ENCODE measurements around the gene ANKRD31.

ANKRD31 gene

GRCh38 chr5:75059912-75060545 is 176.6 kb downstream of the ANKRD31 start:
- Histone ChIP-seq H3K9me3 (ENCODE audit: control insufficient read depth, insufficient read depth, low read length) (no peaks in the 10 kb centered on the region), H3K9ac (ENCODE audit: low read depth, low read length) (no peak overlapping the region), H3K36me3 (ENCODE audit: control insufficient read depth, insufficient read depth, low read length) (no peaks in the 10 kb centered on the region), H3K4me3 (ENCODE audit: low read depth, low read length) (no peak overlapping the region), H3K27ac (ENCODE audit: low read depth, low read length) (no peak overlapping the region), H3K4me1 (ENCODE audit: control insufficient read depth, insufficient read depth, low read length) (peaks cover 20% of the 10 kb centered on the region), H3K27me3 (ENCODE audit: control insufficient read depth, insufficient read depth, low read length) (peaks cover under 1% of the 10 kb centered on the region)

- Histone ChIP-seq H3K9ac (ENCODE audit: low read depth, low read length) (no peak overlapping the region), H3K4me3 (ENCODE audit: low read depth, low read length) (no peak overlapping the region), H3K4me1 (ENCODE audit: control insufficient read depth, insufficient read depth, low read length) (peaks cover 27% of the 10 kb centered on the region), H3K27me3 (ENCODE audit: control insufficient read depth, insufficient read depth, low read length) (peaks cover 10% of the 10 kb centered on the region), H3K36me3 (ENCODE audit: control insufficient read depth, insufficient read depth, low read length) (no peaks in the 10 kb centered on the region), H3K9me3 (ENCODE audit: control insufficient read depth, insufficient read depth, low read length) (no peaks in the 10 kb centered on the region), H3K27ac (ENCODE audit: low read depth, low read length) (no peak overlapping the region)
These were observed 177.6 kb downstream of the ANKRD31 start for GRCh38 chr5:75058986-75059535.

GRCh38 chr5:75057561-75057960 is 179.1 kb downstream of the ANKRD31 start:
- H3K9me3 ChIP-seq (ENCODE audit: control insufficient read depth, insufficient read depth, low read length): no peaks in the 10 kb centered on the region
- H3K27me3 ChIP-seq (ENCODE audit: control insufficient read depth, insufficient read depth, low read length): peaks cover 24% of the 10 kb centered on the region
- peaks cover 27% of the 10 kb centered on the region for H3K4me1 ChIP-seq (ENCODE audit: control insufficient read depth, insufficient read depth, low read length)
- H3K36me3 ChIP-seq (ENCODE audit: control insufficient read depth, insufficient read depth, low read length): no peaks in the 10 kb centered on the region
- H3K9ac ChIP-seq (ENCODE audit: low read depth, low read length): no peak overlapping the region
- no peak overlapping the region for H3K27ac ChIP-seq (ENCODE audit: low read depth, low read length)
- H3K4me3 ChIP-seq (ENCODE audit: low read depth, low read length): no peak overlapping the region

- no peaks in the 10 kb centered on the region for H3K36me3 ChIP-seq (ENCODE audit: control insufficient read depth, insufficient read depth, low read length)
- H3K4me1 ChIP-seq (ENCODE audit: control insufficient read depth, insufficient read depth, low read length): peaks cover 36% of the 10 kb centered on the region
- peaks cover 42% of the 10 kb centered on the region for H3K27me3 ChIP-seq (ENCODE audit: control insufficient read depth, insufficient read depth, low read length)
- H3K9me3 ChIP-seq (ENCODE audit: control insufficient read depth, insufficient read depth, low read length): no peaks in the 10 kb centered on the region
- peak overlapping the region; percentile 84 for H3K27ac ChIP-seq (ENCODE audit: low read depth, low read length)
- H3K4me3 ChIP-seq (ENCODE audit: low read depth, low read length): peak overlapping the region; percentile 70; the same call in 1 of the 2 replicates
- H3K9ac ChIP-seq (ENCODE audit: low read depth, low read length): peak overlapping the region; percentile 84
These were observed 180.9 kb downstream of the ANKRD31 start for GRCh38 chr5:75055727-75056144.

GRCh38 chr5:75054134-75054930 is 182.3 kb downstream of the ANKRD31 start:
- H3K27me3 ChIP-seq (ENCODE audit: control insufficient read depth, insufficient read depth, low read length): peaks cover 45% of the 10 kb centered on the region
- H3K36me3 ChIP-seq (ENCODE audit: control insufficient read depth, insufficient read depth, low read length): no peaks in the 10 kb centered on the region
- peaks cover 48% of the 10 kb centered on the region for H3K4me1 ChIP-seq (ENCODE audit: control insufficient read depth, insufficient read depth, low read length)
- H3K9ac ChIP-seq (ENCODE audit: low read depth, low read length): peak overlapping the region; percentile 84
- peak overlapping the region; percentile 84 for H3K27ac ChIP-seq (ENCODE audit: low read depth, low read length)
- no peaks in the 10 kb centered on the region for H3K9me3 ChIP-seq (ENCODE audit: control insufficient read depth, insufficient read depth, low read length)
- peak overlapping the region; percentile 70 for H3K4me3 ChIP-seq (ENCODE audit: low read depth, low read length)

- Histone ChIP-seq H3K36me3 (ENCODE audit: control insufficient read depth, insufficient read depth, low read length) (no peaks in the 10 kb centered on the region), H3K27me3 (ENCODE audit: control insufficient read depth, insufficient read depth, low read length) (peaks cover 45% of the 10 kb centered on the region), H3K9me3 (ENCODE audit: control insufficient read depth, insufficient read depth, low read length) (no peaks in the 10 kb centered on the region), H3K9ac (ENCODE audit: low read depth, low read length) (peak overlapping the region; percentile 84), H3K4me3 (ENCODE audit: low read depth, low read length) (peak overlapping the region; percentile 70), H3K4me1 (ENCODE audit: control insufficient read depth, insufficient read depth, low read length) (peaks cover 53% of the 10 kb centered on the region), H3K27ac (ENCODE audit: low read depth, low read length) (peak overlapping the region; percentile 71)
These were observed 183.2 kb downstream of the ANKRD31 start for GRCh38 chr5:75053304-75054133.

- Histone ChIP-seq H3K4me3 (ENCODE audit: low read depth, low read length) (peak overlapping the region; percentile 70), H3K9ac (ENCODE audit: low read depth, low read length) (peak overlapping the region; percentile 84), H3K27me3 (ENCODE audit: control insufficient read depth, insufficient read depth, low read length) (peaks cover 45% of the 10 kb centered on the region), H3K36me3 (ENCODE audit: control insufficient read depth, insufficient read depth, low read length) (no peaks in the 10 kb centered on the region), H3K9me3 (ENCODE audit: control insufficient read depth, insufficient read depth, low read length) (no peaks in the 10 kb centered on the region), H3K27ac (ENCODE audit: low read depth, low read length) (no peak overlapping the region), H3K4me1 (ENCODE audit: control insufficient read depth, insufficient read depth, low read length) (peaks cover 53% of the 10 kb centered on the region)
These were observed 183.7 kb downstream of the ANKRD31 start for GRCh38 chr5:75053054-75053303.

- Histone ChIP-seq H3K27me3 (ENCODE audit: control insufficient read depth, insufficient read depth, low read length) (peaks cover 45% of the 10 kb centered on the region), H3K9ac (ENCODE audit: low read depth, low read length) (peak within 1 kb of the TSS; percentile 84), H3K27ac (ENCODE audit: low read depth, low read length) (peak within 1 kb of the TSS; percentile 71), H3K4me3 (ENCODE audit: low read depth, low read length) (peak within 1 kb of the TSS; percentile 70), H3K36me3 (ENCODE audit: control insufficient read depth, insufficient read depth, low read length) (no peaks in the 10 kb centered on the region), H3K4me1 (ENCODE audit: control insufficient read depth, insufficient read depth, low read length) (peaks cover 52% of the 10 kb centered on the region), H3K9me3 (ENCODE audit: control insufficient read depth, insufficient read depth, low read length) (no peaks in the 10 kb centered on the region)
These were observed 184.3 kb downstream of the ANKRD31 start, which contains the start of gene GCNT4 for GRCh38 chr5:75052192-75053053. TSS of gene GCNT4 (minus strand) at chr5:75052558. CDS start at chr5:75030037, 22,521 bp downstream.

GRCh38 chr5:75051217-75051751 is 185.4 kb downstream of the ANKRD31 start:
- no peak overlapping the region for H3K27ac ChIP-seq (ENCODE audit: low read depth, low read length)
- peak overlapping the region; percentile 84 for H3K9ac ChIP-seq (ENCODE audit: low read depth, low read length)
- H3K4me1 ChIP-seq (ENCODE audit: control insufficient read depth, insufficient read depth, low read length): peaks cover 44% of the 10 kb centered on the region
- H3K27me3 ChIP-seq (ENCODE audit: control insufficient read depth, insufficient read depth, low read length): peaks cover 45% of the 10 kb centered on the region
- no peaks in the 10 kb centered on the region for H3K9me3 ChIP-seq (ENCODE audit: control insufficient read depth, insufficient read depth, low read length)
- peak overlapping the region; percentile 70 for H3K4me3 ChIP-seq (ENCODE audit: low read depth, low read length)
- H3K36me3 ChIP-seq (ENCODE audit: control insufficient read depth, insufficient read depth, low read length): 0 out of 2 replicates have a peak, but pooled peaks cover 1% of the 10 kb centered on the region

- no peaks in the 10 kb centered on the region for H3K9me3 ChIP-seq (ENCODE audit: control insufficient read depth, insufficient read depth, low read length)
- H3K4me3 ChIP-seq (ENCODE audit: low read depth, low read length): peak overlapping the region; percentile 70
- peaks cover 37% of the 10 kb centered on the region for H3K4me1 ChIP-seq (ENCODE audit: control insufficient read depth, insufficient read depth, low read length)
- H3K9ac ChIP-seq (ENCODE audit: low read depth, low read length): peak overlapping the region; percentile 84; the same call in 1 of the 2 replicates
- peaks cover 9% of the 10 kb centered on the region; the same call in 1 of the 2 replicates for H3K36me3 ChIP-seq (ENCODE audit: control insufficient read depth, insufficient read depth, low read length)
- no peak overlapping the region for H3K27ac ChIP-seq (ENCODE audit: low read depth, low read length)
- H3K27me3 ChIP-seq (ENCODE audit: control insufficient read depth, insufficient read depth, low read length): peaks cover 45% of the 10 kb centered on the region
These were observed 186.3 kb downstream of the ANKRD31 start for GRCh38 chr5:75050415-75050814.

Data from HUES48 (cell line).